ENCODE measurements around the gene MEIS3.

Gene MEIS3

DNA sequence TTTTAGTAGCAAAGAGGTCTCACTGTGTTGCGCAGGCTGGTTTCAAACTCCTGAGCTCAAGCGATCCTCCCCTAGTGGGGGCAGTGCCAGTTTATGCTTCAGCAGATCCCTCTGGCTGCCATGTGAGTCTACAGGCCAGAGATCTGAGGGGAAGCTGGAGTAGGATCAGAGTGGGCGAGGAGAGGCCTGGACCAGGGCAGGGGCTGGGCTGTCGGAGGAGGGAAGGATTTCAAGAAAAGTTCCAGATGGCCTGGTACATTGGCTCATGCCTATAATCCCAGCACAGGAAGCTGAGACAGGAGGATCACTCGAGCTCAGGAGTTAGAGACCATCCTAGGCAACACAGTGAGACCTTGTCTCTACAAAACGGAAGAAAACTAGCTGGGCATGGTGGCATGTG, 60.4 kb downstream of the MEIS3 start:
- DNase-seq (ENCODE audit: low read depth): no peak

DNA sequence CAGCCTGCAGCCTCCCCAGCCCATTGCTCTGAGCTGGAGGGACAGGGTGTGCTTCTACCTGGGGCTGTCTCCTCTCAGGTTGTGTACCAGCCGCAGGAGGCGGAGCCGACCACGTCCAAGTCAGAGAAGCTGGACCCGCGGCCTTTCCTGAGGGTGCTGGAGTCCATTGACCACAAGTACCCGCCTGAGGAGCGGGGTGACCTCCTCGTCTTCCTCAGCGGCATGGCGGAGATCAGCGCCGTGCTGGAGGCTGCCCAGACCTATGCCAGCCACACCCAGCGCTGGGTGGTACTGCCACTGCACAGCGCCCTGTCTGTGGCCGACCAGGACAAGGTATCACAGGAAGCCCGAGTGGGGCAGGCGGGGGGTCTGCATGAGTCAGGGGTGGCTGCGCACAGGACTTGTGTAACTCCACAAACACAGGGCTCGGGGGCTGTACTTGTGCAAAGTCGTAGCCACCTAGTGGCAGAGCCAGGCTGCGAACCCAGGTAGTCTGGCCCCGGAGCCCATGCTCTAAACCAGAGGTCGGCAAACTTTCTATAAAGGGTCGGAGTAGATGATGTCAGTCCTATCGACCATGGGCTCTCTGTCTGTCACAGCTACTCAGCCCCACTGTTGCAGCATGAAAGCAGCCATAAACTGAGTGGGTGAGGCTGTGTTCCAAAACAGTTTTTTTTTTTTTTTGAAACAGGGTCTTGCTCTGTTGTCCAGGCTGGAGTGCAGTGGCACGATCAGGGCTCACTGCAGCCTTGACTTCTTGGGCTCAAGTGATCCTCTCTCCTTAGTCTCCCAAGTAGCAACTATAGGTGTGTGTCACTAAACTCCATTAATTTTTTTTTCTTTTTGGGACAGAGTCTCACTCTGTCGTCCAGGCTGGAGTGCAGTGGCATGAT, 61.3 kb downstream of the MEIS3 start:
- DNase-seq (ENCODE audit: low read depth): no peak

DNA sequence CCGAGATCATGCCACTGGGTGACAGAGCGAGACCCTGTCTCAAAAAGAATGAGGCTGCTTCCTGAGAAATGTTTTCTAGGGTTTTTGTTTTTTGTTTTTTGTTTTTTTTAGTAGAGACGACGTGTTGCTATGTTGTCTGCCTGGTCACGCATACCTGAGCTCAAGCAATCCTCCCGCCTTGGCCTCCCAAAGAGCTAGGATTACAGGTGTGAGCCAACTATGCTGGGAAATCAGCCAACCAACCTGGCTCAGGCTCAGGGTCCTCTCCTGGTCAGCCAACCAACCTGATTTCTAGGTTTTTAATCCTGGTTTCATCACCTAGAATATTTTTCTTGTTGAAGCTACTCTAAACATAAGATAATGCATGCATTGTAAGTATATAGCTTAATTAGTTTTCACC, 62.4 kb downstream of the MEIS3 start:
- DNase-seq (ENCODE audit: low read depth): no peak

DNA sequence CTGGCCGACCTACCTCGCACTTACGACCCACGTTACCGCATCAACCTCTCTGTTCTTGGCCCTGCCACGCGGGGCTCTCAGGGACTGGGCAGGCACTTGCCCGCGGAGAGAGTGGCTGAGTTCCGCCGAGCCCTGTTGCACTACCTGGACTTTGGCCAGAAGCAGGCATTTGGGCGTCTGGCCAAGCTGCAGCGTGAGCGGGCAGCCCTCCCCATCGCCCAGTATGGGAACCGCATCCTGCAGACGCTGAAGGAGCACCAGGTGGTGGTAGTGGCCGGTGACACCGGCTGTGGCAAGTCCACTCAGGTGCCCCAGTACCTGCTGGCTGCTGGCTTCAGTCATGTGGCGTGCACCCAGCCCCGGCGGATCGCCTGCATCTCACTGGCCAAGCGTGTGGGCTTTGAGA, 66.0 kb downstream of the MEIS3 start:
- no peak for DNase-seq (ENCODE audit: low read depth)

Data from non-pigmented ciliary epithelial cell (primary cell).